Measurements from ENCODE around the gene GATB.

The GATB gene

GRCh38 chr4:151760712-151761661, at the start of gene GATB:
Gene GATB, minus strand, starts transcription at chr4:151761007. Its CDS starts 25 bp downstream, at chr4:151760982.
- in situ Hi-C loops (cut with MboI; ENCODE audit: low sequenced_read_pairs, unreplicated experiment): no loop called here
- TF ChIP-seq CTCF (IDR thresholded peaks at IDR 0.05; ENCODE audit: borderline replicate concordance, control extremely low read depth, extremely low read depth, insufficient read depth, missing control alignments): peak; percentile 33

GRCh38 chr4:151810476-151810875, 49.7 kb upstream of the GATB start:
- in situ Hi-C loops (cut with MboI; ENCODE audit: low sequenced_read_pairs, unreplicated experiment): no loop called here
- TF ChIP-seq CTCF (IDR thresholded peaks at IDR 0.05; ENCODE audit: borderline replicate concordance, control extremely low read depth, extremely low read depth, insufficient read depth, missing control alignments): no peak

More at GRCh38 chr4:151760712-151761661, at the start of gene GATB:
- DNase-seq (ENCODE audit: low spot score): peak; percentile 89

GRCh38 chr4:151809716-151810115, 48.9 kb upstream of the GATB start:
- in situ Hi-C loops (cut with MboI; ENCODE audit: low sequenced_read_pairs, unreplicated experiment): no loop called here
- DNase-seq (ENCODE audit: low spot score): no peak
- TF ChIP-seq CTCF (IDR thresholded peaks at IDR 0.05; ENCODE audit: borderline replicate concordance, control extremely low read depth, extremely low read depth, insufficient read depth, missing control alignments): no peak

More at GRCh38 chr4:151810476-151810875, 49.7 kb upstream of the GATB start:
- DNase-seq (ENCODE audit: low spot score): no peak

- in situ Hi-C loops (cut with MboI; ENCODE audit: low sequenced_read_pairs, unreplicated experiment): no loop called here
- TF ChIP-seq CTCF (IDR thresholded peaks at IDR 0.05; ENCODE audit: borderline replicate concordance, control extremely low read depth, extremely low read depth, insufficient read depth, missing control alignments): no peak
Measured at GRCh38 chr4:151808542-151808941, 47.7 kb upstream of the GATB start.

GRCh38 chr4:151808120-151808529, 47.3 kb upstream of the GATB start:
- in situ Hi-C loops (cut with MboI; ENCODE audit: low sequenced_read_pairs, unreplicated experiment): no loop called here
- no peak for DNase-seq (ENCODE audit: low spot score)
- TF ChIP-seq CTCF (IDR thresholded peaks at IDR 0.05; ENCODE audit: borderline replicate concordance, control extremely low read depth, extremely low read depth, insufficient read depth, missing control alignments): no peak

More at GRCh38 chr4:151808542-151808941, 47.7 kb upstream of the GATB start:
- DNase-seq (ENCODE audit: low spot score): no peak

GRCh38 chr4:151807220-151807619, 46.4 kb upstream of the GATB start:
- TF ChIP-seq CTCF (IDR thresholded peaks at IDR 0.05; ENCODE audit: borderline replicate concordance, control extremely low read depth, extremely low read depth, insufficient read depth, missing control alignments): no peak
- in situ Hi-C loops (cut with MboI; ENCODE audit: low sequenced_read_pairs, unreplicated experiment): no loop called here
- DNase-seq (ENCODE audit: low spot score): no peak
